GM12891 (cell line): Measurements from ENCODE around the gene LAMTOR5.

ENCODE experiments used
- PAX5 ChIP-seq: IDR thresholded peaks from 2 replicates; pipeline ENCODE4 v1.6.1; 2011; ENCODE audit warnings: low read length, moderate library complexity, mild to moderate bottlenecking; ENCODE audit not compliant: insufficient read depth, severe bottlenecking
- POLR2A ChIP-seq: IDR thresholded peaks from 2 replicates; pipeline ENCODE4 v1.6.1; 2011; ENCODE audit warnings: low read depth, low read length, control low read depth
- POLR2AphosphoS5 ChIP-seq: IDR thresholded peaks from 2 replicates; pipeline ENCODE4 v1.6.1; 2011; ENCODE audit warnings: low read depth, low read length, control low read depth
- TAF1 ChIP-seq: IDR thresholded peaks from 2 replicates; pipeline ENCODE4 v1.6.1; 2011; ENCODE audit warnings: low read depth, low read length, control low read depth

GRCh38 chr1:110425612-110426152, 18.2 kb upstream of the LAMTOR5 start:
- TF ChIP-seq POLR2A (no peak), TAF1 (no peak), POLR2AphosphoS5 (no peak), PAX5 (no peak)
